Measurements from ENCODE around the gene TAF11L7.
A peak's percentile ranks its signal among the peaks of the same experiment; 100 is the strongest.
"Not testable (repeated sequence)": the region's sequence is repeated elsewhere in the genome, so short reads cannot be mapped to it uniquely, and the experiment has no call there.

TAF11L7 gene

GRCh38 chr5:17585658-17586057, at the start of gene TAF11L7:
Gene TAF11L7, minus strand, starts transcription at chr5:17585758.
- DNase-seq; intact Hi-C loops (cut with DNase I): not testable (repeated sequence)

- no peak for DNase-seq
- intact Hi-C loops (cut with DNase I), result no loop called here
Observed at GRCh38 chr5:17634160-17634559, 48.6 kb upstream of the TAF11L7 start, which contains the start of gene TAF11L14. Gene TAF11L14, plus strand, starts transcription at chr5:17634460.

GRCh38 chr5:17631788-17632187, 46.2 kb upstream of the TAF11L7 start, which contains the start of gene TAF11L13:
Gene TAF11L13, plus strand, starts transcription at chr5:17632088.
- intact Hi-C loops (cut with DNase I), result not testable (repeated sequence)

GRCh38 chr5:17625686-17626085, 40.1 kb upstream of the TAF11L7 start:
- intact Hi-C loops (cut with DNase I), result no loop called here
- DNase-seq, result no peak

More at GRCh38 chr5:17631788-17632187, 46.2 kb upstream of the TAF11L7 start, which contains the start of gene TAF11L13:
- DNase-seq, result not testable (repeated sequence)

- no peak for DNase-seq
- intact Hi-C loops (cut with DNase I), result no loop called here
Observed at GRCh38 chr5:17620627-17621026, 35.1 kb upstream of the TAF11L7 start.

- no peak for DNase-seq
- intact Hi-C loops (cut with DNase I), result no loop called here
Observed at GRCh38 chr5:17619354-17619753, 33.8 kb upstream of the TAF11L7 start.

- intact Hi-C loops (cut with DNase I), result no loop called here
- no peak for DNase-seq
Observed at GRCh38 chr5:17614872-17615605, 29.5 kb upstream of the TAF11L7 start.

GRCh38 chr5:17610092-17610491, 24.5 kb upstream of the TAF11L7 start, which contains the start of gene TAF11L12:
Gene TAF11L12, plus strand, starts transcription at chr5:17610392.
- DNase-seq; intact Hi-C loops (cut with DNase I): not testable (repeated sequence)

GRCh38 chr5:17607461-17607860, 21.9 kb upstream of the TAF11L7 start:
- intact Hi-C loops (cut with DNase I), result not testable (repeated sequence)

GRCh38 chr5:17604951-17605350, 19.4 kb upstream of the TAF11L7 start:
- no peak for DNase-seq
- intact Hi-C loops (cut with DNase I), result no loop called here

More at GRCh38 chr5:17607461-17607860, 21.9 kb upstream of the TAF11L7 start:
- not testable (repeated sequence) for DNase-seq

GRCh38 chr5:17603880-17604279, 18.3 kb upstream of the TAF11L7 start, which contains the start of gene TAF11L11:
Gene TAF11L11, plus strand, starts transcription at chr5:17604183.
- DNase-seq; intact Hi-C loops (cut with DNase I): not testable (repeated sequence)

- DNase-seq; intact Hi-C loops (cut with DNase I): not testable (repeated sequence)
Observed at GRCh38 chr5:17597728-17598127, 12.2 kb upstream of the TAF11L7 start, which contains the start of gene TAF11L10. Gene TAF11L10, minus strand, starts transcription at chr5:17597828.

GRCh38 chr5:17594255-17594654, 8.7 kb upstream of the TAF11L7 start, which contains the start of gene TAF11L9:
Gene TAF11L9, minus strand, starts transcription at chr5:17594394.
- intact Hi-C loops (cut with DNase I), result not testable (repeated sequence)
- DNase-seq, result peak in 3 of 42 donors; percentile 1 to 39 (median 6)

- intact Hi-C loops (cut with DNase I); DNase-seq: not testable (repeated sequence)
Observed at GRCh38 chr5:17590860-17591259, 5.3 kb upstream of the TAF11L7 start, which contains the start of gene TAF11L8. Gene TAF11L8, minus strand, starts transcription at chr5:17590960.
